HG02981 (cell line): Measurements from ENCODE around the gene ATP8B4.
"Not testable (repeated sequence)": the region's sequence is repeated elsewhere in the genome, so short reads cannot be mapped to it uniquely, and the experiment has no call there.

Experiments used
- ATAC-seq: cut with Tn5 transposase; IDR thresholded peaks from one replicate; pipeline ENCODE4 v1.9.1; 2021; ENCODE audit warnings: mild to moderate bottlenecking, moderate library complexity; ENCODE audit not compliant: unreplicated experiment

ATP8B4 gene

DNA sequence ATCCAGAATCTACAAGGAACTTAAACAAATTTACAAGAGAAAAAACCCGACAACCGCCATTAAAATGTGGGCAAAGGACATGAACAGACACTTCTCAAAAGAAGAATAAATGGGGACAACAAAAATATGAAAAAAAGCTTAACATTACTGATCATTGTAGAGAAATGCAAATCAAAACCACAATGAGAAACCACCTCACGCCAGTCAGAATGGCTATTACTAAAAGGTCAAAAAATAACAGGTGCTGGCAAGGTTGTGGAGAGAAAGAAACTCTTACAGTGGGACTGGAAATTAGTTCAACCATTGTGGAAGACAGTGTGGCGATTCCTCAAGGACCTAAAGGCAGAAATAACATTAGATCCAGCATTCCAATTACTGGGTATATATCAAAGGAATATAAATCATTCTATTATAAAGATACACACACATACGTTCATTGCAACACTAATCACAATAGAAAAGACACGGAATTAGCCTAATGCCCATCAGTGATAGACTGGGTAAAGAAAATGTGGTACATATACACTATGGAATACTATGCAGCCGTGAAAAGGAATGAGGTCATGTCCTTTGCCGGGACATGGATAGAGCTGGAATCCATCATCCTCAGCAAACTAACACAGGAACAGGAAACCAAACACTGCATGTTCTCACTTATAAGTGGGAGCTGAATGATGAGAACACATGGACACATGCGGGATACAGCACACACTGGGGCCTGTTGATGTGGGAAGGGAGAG, 155.8 kb downstream of the ATP8B4 start:
- not testable (repeated sequence) for ATAC-seq

- no peak for ATAC-seq
Measured at GRCh38 chr15:49962044-49962602, 156.9 kb downstream of the ATP8B4 start.

DNA sequence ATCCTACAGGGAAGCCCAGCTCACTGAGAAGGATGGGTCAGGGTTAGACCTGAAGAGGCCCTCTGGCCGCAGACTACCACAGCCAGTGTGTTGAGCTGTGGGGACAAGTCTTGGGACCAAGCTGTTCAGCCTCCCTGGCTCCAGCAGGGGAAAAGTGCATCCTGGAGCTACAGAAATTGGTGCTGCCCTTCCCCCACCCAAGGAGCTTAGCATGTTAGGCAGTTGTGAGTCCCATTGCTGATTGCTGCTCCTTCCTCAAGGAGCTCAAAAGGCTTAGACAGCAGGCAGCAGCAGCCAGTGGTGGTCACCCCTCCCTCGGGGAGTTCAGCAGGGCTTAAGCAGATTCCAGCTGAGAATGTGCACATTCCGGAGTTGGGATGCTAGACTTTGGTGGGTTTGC, 165.6 kb downstream of the ATP8B4 start:
- no peak for ATAC-seq

DNA sequence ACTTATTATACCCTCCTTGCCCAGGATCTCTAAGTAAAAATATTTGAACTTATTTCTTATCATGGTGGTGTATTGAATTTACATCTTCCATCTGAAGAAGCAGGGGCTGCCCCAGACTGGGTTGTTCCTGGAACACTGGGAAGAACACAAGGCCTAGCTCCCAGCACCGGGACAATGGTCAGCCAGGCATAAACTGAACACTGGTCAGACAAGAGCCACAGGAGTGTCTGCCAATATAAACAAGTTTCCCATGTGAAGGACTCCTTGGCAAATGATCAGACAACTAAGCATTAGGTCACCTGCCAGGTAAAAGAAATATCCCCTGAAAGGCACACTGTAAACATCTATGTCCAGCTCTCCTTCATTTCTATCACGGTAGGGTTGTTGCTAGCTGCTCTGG, 172.4 kb downstream of the ATP8B4 start:
- no peak for ATAC-seq

GRCh38 chr15:49934487-49934886, 184.5 kb downstream of the ATP8B4 start:
- ATAC-seq = no peak

- ATAC-seq = no peak
Measured at GRCh38 chr15:49927189-49927861, 191.7 kb downstream of the ATP8B4 start.

GRCh38 chr15:49926740-49927139, 192.3 kb downstream of the ATP8B4 start:
- no peak for ATAC-seq

- ATAC-seq = no peak
Measured at GRCh38 chr15:49923671-49924070, 195.4 kb downstream of the ATP8B4 start.

DNA sequence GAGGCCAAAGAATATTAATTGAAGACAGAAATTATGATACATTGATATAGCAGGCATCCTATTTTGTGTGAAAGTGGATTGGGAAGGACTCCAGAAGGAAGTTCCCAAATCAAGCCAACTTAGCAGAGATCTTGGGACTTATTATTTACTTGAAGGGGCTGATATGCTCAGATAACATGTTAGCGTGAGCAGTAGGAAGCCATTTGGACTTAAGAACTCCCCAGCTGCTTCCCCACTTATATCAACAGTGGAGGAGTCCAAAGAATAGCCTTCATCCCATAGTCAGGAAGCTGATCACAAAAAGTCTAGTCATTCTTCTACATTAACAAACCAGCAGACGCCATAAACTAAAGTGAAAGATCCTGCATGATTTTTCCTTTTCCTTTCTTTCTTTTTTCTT, 200.0 kb downstream of the ATP8B4 start:
- no peak for ATAC-seq

GRCh38 chr15:49918121-49918520, 200.9 kb downstream of the ATP8B4 start:
- ATAC-seq = no peak

DNA sequence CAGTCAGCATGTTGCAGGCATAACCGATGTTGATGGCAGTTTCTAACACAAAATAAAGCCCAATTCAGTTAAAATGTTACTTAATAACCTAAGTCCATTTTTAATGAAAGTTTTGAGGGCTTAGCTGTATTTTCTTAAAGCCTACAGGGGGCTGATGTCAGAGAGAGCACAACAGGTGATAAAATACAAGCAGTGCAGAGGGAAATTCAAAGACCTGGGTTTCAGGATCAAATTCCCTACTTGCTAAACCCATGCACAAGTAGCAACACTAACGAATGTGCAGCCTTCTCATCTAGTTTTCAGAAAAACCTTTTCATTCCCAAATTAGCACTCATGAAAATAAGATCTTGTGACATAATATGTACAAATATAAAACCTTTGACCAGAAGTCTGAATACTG, 202.0 kb downstream of the ATP8B4 start:
- ATAC-seq = no peak

DNA sequence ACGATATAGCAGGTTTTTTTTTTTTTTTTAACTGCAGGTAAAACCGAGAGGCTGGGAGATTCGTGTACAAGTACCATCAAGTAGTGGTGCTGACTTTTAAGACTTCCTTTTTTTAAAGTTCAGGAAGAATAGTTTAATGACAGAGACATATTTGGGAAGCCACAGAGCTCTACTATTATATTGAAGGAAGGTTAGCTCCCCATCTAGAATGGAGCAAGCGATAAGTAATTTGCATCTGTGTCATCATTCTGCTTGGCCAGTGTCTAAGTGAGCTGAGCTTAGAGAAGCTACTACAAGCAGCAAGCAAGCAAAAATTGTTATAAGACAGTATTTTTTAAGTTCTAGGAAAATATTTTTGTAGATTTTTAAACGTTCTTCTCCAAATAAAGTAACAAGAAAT, 203.2 kb downstream of the ATP8B4 start:
- no peak for ATAC-seq

DNA sequence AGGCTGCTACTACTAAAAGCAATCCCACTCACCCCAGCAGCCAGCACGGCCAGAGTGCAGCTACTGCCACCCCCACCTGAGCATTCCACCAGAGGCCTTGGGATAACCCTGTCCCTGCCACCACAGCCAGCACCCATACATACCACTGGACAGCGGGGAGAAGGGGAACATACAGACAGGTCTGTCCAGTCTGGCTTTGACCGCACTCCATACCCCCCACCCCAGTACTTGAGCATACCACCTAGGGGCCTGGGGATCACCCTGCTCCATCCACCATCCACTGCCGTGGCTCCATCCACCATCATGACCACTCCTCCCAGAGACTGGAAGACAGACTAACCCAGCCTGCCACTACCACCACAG, 210.1 kb downstream of the ATP8B4 start:
- no peak for ATAC-seq

GRCh38 chr15:49908236-49908932, 210.6 kb downstream of the ATP8B4 start:
- no peak for ATAC-seq

- no peak for ATAC-seq
Measured at GRCh38 chr15:49906966-49907365, 212.1 kb downstream of the ATP8B4 start.

DNA sequence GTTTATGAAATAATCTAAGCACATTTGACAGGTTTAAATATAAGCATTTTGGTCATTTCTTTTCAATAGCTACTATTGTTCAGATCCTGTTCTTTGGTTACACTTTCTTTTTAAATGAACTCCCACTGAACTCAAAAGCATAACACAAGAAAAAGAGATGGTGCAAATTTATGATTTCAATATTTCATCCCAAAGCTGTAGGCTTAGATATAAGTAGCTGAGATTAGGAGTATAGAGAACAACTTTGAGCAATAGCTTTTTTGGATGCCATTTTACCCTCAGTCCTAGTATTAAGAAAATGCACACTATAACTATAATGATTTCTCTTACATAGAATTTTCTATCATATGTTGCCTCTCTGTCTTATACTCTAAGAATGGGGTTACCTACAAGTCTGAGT, 213.8 kb downstream of the ATP8B4 start:
- ATAC-seq = no peak

- no peak for ATAC-seq
Measured at GRCh38 chr15:49904296-49904695, 214.7 kb downstream of the ATP8B4 start.

DNA sequence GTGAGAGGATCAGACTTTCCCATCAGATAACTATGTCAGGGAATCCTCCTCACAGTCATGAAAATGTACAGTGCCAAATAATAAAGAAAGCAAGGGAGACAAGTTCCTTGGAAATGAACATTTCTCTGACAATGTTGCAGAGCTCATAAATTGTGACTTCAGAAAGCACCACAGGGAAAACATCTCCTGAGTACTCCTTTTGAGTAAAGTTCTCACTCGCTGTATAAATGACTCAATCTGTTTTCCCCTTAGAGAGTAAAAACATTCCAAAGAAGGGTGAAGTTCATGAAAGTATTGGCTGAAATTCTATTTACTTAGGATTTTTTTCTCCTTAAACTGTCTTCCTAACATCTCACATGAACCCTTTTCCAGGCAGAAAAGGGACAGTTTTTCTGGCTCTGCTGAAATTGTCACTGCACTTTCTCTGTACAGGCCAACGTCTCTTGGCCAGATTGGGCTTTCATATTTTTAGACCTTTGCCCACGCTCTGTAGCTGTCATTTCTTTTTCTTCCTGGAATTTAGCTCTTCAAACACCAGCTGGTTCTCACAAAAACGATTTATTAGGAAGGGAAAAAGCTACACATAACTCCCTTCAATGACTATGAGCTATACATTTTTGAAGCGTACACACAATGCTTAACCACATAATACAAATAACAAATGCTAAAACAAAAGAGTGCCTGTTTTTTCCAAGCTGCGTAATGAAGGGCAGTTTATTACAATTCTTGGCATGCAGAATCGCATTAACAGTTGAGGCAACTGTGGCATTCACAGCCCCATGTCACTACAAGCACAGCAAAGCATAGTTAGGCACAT, 216.1 kb downstream of the ATP8B4 start:
- no peak for ATAC-seq

DNA sequence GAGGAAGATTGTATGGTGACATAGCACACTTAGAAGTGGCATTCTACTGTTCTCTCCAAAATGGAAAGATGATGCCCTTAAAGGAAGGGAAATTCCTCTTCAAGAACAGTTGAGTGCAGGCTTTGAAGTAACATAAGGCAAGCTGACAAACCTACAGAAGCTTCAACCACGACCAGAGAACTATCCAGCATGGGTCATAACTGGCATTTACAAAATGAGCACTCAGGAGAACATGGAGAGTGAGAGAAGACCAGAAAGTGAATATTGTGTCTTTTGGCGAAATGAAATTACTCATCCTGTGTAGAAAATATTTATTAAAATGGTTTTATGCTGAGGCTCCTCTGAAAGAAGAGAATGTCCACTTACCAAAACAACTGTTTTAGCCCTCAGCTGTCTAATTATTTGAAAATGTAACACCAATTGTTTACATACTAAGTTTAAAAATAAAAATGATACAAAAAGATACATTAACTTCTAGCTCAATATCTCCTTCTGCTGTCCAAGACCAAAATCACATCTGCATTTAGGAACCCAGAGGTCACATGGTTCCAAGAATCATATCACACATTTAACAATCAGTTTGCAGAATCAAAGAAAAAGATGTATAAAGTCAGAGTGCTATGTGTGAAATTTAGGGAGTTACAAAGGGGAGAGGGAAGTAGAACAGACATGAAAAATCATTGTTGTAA, 216.9 kb downstream of the ATP8B4 start:
- ATAC-seq = no peak

- no peak for ATAC-seq
Measured at GRCh38 chr15:49901321-49901720, 217.7 kb downstream of the ATP8B4 start.

DNA sequence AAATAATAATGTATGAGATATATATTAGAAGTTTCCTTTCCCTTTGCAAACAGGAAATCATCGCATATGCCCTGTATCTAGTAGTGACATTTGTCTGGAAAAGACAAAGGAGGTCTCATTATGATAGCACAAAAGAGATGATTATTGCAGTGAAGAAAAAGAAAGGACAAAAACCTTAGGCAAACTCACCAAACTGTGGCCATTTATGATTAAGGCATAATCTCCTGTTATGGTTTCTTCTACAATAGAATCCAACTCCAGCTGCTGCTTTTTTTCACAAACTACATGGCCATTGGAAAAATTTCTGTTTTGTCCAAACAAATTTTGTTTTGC, 218.2 kb downstream of the ATP8B4 start:
- ATAC-seq = no peak
